Measurements from ENCODE around the gene UNC5C.
"Not testable (repeated sequence)": the region's sequence is repeated elsewhere in the genome, so short reads cannot be mapped to it uniquely, and the experiment has no call there.

UNC5C gene

GRCh38 chr4:95161781-95162469 is 386.8 kb downstream of the UNC5C start:
- no peak for DNase-seq

- DNase-seq, result no peak
These were observed 389.4 kb downstream of the UNC5C start for GRCh38 chr4:95159384-95159783.

- DNase-seq, result no peak
These were observed 390.1 kb downstream of the UNC5C start for GRCh38 chr4:95158626-95159025.

- DNase-seq, result no peak
These were observed 390.7 kb downstream of the UNC5C start for GRCh38 chr4:95158045-95158444.

- no peak for DNase-seq
These were observed 391.2 kb downstream of the UNC5C start for GRCh38 chr4:95157596-95157995.

GRCh38 chr4:95156452-95156765 is 392.4 kb downstream of the UNC5C start:
- DNase-seq, result no peak

- no peak for DNase-seq
These were observed 392.9 kb downstream of the UNC5C start for GRCh38 chr4:95155759-95156451.

- DNase-seq, result no peak
These were observed 395.6 kb downstream of the UNC5C start for GRCh38 chr4:95153182-95153581.

- DNase-seq, result no peak
These were observed 397.5 kb downstream of the UNC5C start for GRCh38 chr4:95151255-95151654.

GRCh38 chr4:95142932-95143331 is 405.8 kb downstream of the UNC5C start:
- no peak for DNase-seq

GRCh38 chr4:95141361-95141760 is 407.4 kb downstream of the UNC5C start:
- no peak for DNase-seq

- DNase-seq, result not testable (repeated sequence)
These were observed 409.3 kb downstream of the UNC5C start for GRCh38 chr4:95139424-95139823.

- DNase-seq, result not testable (repeated sequence)
These were observed 414.8 kb downstream of the UNC5C start for GRCh38 chr4:95134016-95134415.

- DNase-seq, result no peak
These were observed 418.9 kb downstream of the UNC5C start for GRCh38 chr4:95129821-95130311.

GRCh38 chr4:95129031-95129430 is 419.7 kb downstream of the UNC5C start:
- DNase-seq, result no peak

GRCh38 chr4:95124906-95125504 is 423.8 kb downstream of the UNC5C start:
- DNase-seq, result no peak

GRCh38 chr4:95122001-95122400 is 426.8 kb downstream of the UNC5C start:
- no peak for DNase-seq

- no peak for DNase-seq
These were observed 428.3 kb downstream of the UNC5C start for GRCh38 chr4:95120456-95120855.

- no peak for DNase-seq
These were observed 430.3 kb downstream of the UNC5C start for GRCh38 chr4:95118497-95118896.

GRCh38 chr4:95114521-95114920 is 434.3 kb downstream of the UNC5C start:
- DNase-seq, result no peak
